Thoracic aorta (tissue), 2 donors: ENCODE measurements around the gene MSANTD7. TPM values are rescaled to one million over a fixed set of nuclear protein-coding genes. Genes with fewer than 3 reads are reported as not detected.

Experiments used
- ATAC-seq: fragments of 150-250 bp; one replicate; pipeline ENCODE4 v1.8.0; 2017; ENCODE audit warnings: low read depth; ENCODE audit not compliant: insufficient number of reproducible peaks, low FRiP score
- DNase-seq: peaks from one replicate; pipeline ENCODE4 v3.0.0-alpha.2; 2020; ENCODE audit warnings: low spot score
- H3K27ac ChIP-seq, 2 donors: fragments of 200-600 bp; sonication (generic); 1 replicate in 1 of 2; 2 replicates in 1 of 2; pipeline ENCODE4 v1.5.1; 2016; ENCODE audit warnings: mild to moderate bottlenecking in 2 of 2, moderate library complexity in 2 of 2
- H3K27me3 ChIP-seq: fragments of 200-600 bp; sonication (generic); replicated peaks from 2 replicates; pipeline ENCODE4 v1.6.0; 2016; ENCODE audit warnings: mild to moderate bottlenecking; ENCODE audit not compliant: insufficient read depth
- H3K36me3 ChIP-seq: fragments of 200-600 bp; sonication (generic); one replicate; pipeline ENCODE4 v1.5.1; 2016
- H3K4me1 ChIP-seq, 2 donors: fragments of 200-600 bp; sonication (generic); 1 replicate in 1 of 2; 2 replicates in 1 of 2; pipeline versions ENCODE4 v1.5.1 to v1.6.0; 2016; ENCODE audit warnings: low read depth in 2 of 2, mild to moderate bottlenecking in 1 of 2; ENCODE audit not compliant: control insufficient read depth in 1 of 2
- H3K4me3 ChIP-seq: fragments of 200-600 bp; sonication (generic); 2 replicates; pipeline ENCODE4 v1.5.1; 2016; ENCODE audit warnings: mild to moderate bottlenecking
- H3K9me3 ChIP-seq: fragments of 200-600 bp; sonication (generic); 2 replicates; pipeline ENCODE4 v1.5.1; 2016
- CTCF ChIP-seq: fragments of 200-600 bp; sonication (generic); IDR thresholded peaks from one replicate; pipeline ENCODE4 v1.5.1; 2019; ENCODE audit warnings: antibody characterized with exemption
- total RNA-seq, 2 donors: library from RNA; depleted of rRNA; stranded (reverse); fragments of >200 nt; gene quantifications; one replicate each; pipeline versions ENCODE4 v1.1.0 to v1.2.3, GENCODE V29; 2016

Gene MSANTD7
- total RNA-seq, 2 donors from 2014 or later: 6.4 to 10.6 TPM

GRCh38 chr10:14878266-14879123, 40.4 kb downstream of the MSANTD7 start, which contains the start of gene SUV39H2:
Gene SUV39H2, plus strand, starts transcription at chr10:14878866. Its CDS starts 23 bp downstream, at chr10:14878889.
- ATAC-seq (peak; percentile 74), DNase-seq (peak; percentile 81)
- Histone ChIP-seq H3K27ac (peak within 1 kb of the TSS; percentile 83 to 91), H3K27me3 (no peaks in the 10 kb centered on the region), H3K4me1 (peaks cover 14 to 26% of the 10 kb centered on the region in 2 donors), H3K9me3 (no peaks in the 10 kb centered on the region), H3K4me3 (peak within 1 kb of the TSS; percentile 96), H3K36me3 (no peaks in the 10 kb centered on the region)
- TF ChIP-seq CTCF: no peak

- peak overlapping the region; percentile 43 to 91 for H3K27ac ChIP-seq
- H3K36me3 ChIP-seq: no peaks in the 10 kb centered on the region
- DNase-seq (no peak), ATAC-seq (no peak)
- H3K4me1 ChIP-seq: peaks cover 14 to 26% of the 10 kb centered on the region in 2 donors
- H3K9me3 ChIP-seq: no peaks in the 10 kb centered on the region
- H3K4me3 ChIP-seq: peak overlapping the region; percentile 96
- no peaks in the 10 kb centered on the region for H3K27me3 ChIP-seq
- TF ChIP-seq CTCF: no peak
These were observed 41.2 kb downstream of the MSANTD7 start for GRCh38 chr10:14879124-14879927.

- no peak for TF ChIP-seq CTCF
- ATAC-seq: no peak
- H3K9me3 ChIP-seq: no peaks in the 10 kb centered on the region
- H3K4me1 ChIP-seq: peaks cover 14 to 26% of the 10 kb centered on the region in 2 donors
- H3K27me3 ChIP-seq: no peaks in the 10 kb centered on the region
- H3K4me3 ChIP-seq: peak overlapping the region; percentile 96
- H3K36me3 ChIP-seq: no peaks in the 10 kb centered on the region
- DNase-seq: no peak
- H3K27ac ChIP-seq: no peak overlapping the region
These were observed 41.8 kb downstream of the MSANTD7 start for GRCh38 chr10:14879928-14880193.

- Histone ChIP-seq H3K36me3 (no peaks in the 10 kb centered on the region), H3K4me1 (peaks cover 14 to 26% of the 10 kb centered on the region in 2 donors), H3K9me3 (no peaks in the 10 kb centered on the region), H3K27me3 (no peaks in the 10 kb centered on the region), H3K27ac (no peak overlapping the region), H3K4me3 (no peak overlapping the region)
- ATAC-seq: no peak
- TF ChIP-seq CTCF: no peak
- DNase-seq: no peak
These were observed 42.1 kb downstream of the MSANTD7 start for GRCh38 chr10:14880229-14880628.

GRCh38 chr10:14884082-14884481, 46.0 kb downstream of the MSANTD7 start:
- Histone ChIP-seq H3K9me3 (no peaks in the 10 kb centered on the region), H3K27ac (no peak overlapping the region), H3K27me3 (no peaks in the 10 kb centered on the region), H3K36me3 (no peaks in the 10 kb centered on the region), H3K4me3 (no peak overlapping the region), H3K4me1 (peaks cover 6 to 14% of the 10 kb centered on the region in 2 donors)
- no peak for TF ChIP-seq CTCF
- ATAC-seq (no peak), DNase-seq (no peak)
